Sciatic nerve (tissue), 2 donors: ENCODE results near the gene ZC3H13. TPM values are rescaled to one million over a fixed set of nuclear protein-coding genes. Genes with fewer than 3 reads are reported as not detected.

Source experiments
- ATAC-seq: fragments of 200-7000 bp; cut with Tn5 transposase; one replicate; pipeline ENCODE4 v1.9.1; 2020; ENCODE audit warnings: mild to moderate bottlenecking, moderate library complexity
- DNase-seq: peaks from one replicate; pipeline ENCODE4 v3.0.0-alpha.2; 2020; ENCODE audit warnings: low spot score
- intact Hi-C: fragments of 100-400 bp; cut with DNase I; formaldehyde crosslinking; loops from one replicate; pipeline ENCODE4 v1.14.2; 2022
- total RNA-seq: library from RNA; stranded (reverse); fragmentation: NEBNext Ultra II Directional; extraction: Animal tissue kit (Norgen Biotek cat#: 25700); gene quantifications from one replicate; pipeline ENCODE4 v1.2.1, GENCODE V29; 2021
- donor health status: DM: no; HTN: no; CAD: no.
- donor health status: DM: no; HTN: no; CAD: no.

The ZC3H13 gene
- total RNA-seq, 1 donor from 2014 or later, result 74.1 TPM

DNA sequence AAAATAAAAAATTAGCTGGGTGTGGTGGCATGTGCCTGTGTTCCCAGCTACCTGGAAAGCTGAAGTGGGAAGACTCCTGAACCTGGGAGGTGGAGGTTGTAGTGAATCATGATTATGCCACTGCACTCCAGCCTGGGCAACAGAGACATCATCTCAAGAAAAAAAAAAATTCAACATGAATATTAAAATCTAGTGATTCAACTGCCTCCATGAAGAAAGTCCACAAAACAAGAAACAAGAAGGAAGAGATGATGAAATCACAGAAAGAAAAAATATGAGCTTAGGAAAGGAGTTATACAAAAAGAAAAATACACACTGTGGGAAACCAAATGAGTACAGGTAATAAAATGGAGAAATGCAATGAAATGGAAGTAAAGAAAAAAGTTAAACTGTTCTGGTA lies 101.4 kb downstream of the ZC3H13 start:
- ATAC-seq, result no peak
- intact Hi-C loops, result no loop called here
- no peak for DNase-seq

DNA sequence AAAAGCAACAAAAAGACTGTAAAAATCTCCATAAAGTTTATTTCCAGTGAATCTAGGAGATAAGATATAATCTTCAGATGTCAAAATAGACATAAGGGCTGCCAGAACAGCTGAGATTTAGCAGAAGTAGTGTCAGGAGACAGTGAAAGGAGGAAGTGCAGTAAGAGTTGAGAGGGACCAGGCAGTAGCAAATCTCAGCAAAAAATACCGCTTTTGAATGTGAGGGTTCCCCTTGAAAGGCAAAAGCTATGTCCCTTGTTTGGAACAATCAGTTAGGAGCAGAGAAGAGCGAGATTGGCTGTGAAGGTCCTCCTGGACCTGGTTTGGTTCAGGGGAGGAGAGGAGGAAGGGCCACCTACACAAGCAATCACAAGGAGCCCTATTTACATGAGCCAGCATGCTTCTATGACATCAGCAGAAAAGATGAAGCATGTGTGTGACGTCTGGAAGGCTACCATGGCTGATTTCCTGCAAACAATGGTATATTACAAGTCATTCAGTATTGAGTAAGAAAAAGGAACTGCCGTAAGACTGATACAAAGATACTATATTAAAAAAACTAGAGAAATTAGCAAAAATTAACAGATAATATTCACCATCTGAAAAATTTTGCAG lies 102.1 kb downstream of the ZC3H13 start:
- ATAC-seq (peak; percentile 73), DNase-seq (no peak)
- intact Hi-C loops, result no loop called here

DNA sequence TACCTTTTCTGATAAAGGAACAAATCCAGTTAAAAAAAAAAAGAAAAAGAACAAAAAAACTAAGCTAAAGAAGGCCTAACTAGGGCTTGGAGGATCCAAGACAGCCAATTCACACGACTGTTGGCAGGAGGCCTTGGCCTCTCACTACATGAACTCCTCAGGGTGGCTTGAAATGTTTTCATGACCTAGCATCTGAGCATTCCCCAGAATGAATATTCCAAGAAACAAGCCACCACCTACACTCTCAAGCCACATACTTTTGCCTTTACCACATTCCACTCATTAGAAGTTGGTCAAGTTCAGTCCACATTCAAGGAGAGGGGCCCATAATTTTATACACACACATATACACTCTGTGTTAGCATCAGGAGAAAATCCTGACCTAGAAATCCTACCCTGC lies 103.4 kb downstream of the ZC3H13 start:
- DNase-seq (no peak), ATAC-seq (peak; percentile 76)
- intact Hi-C loops, result loop anchor here (1.0 kb wide), 1 partner anchor 9 kb away; no protein-coding TSS in a partner anchor

DNA sequence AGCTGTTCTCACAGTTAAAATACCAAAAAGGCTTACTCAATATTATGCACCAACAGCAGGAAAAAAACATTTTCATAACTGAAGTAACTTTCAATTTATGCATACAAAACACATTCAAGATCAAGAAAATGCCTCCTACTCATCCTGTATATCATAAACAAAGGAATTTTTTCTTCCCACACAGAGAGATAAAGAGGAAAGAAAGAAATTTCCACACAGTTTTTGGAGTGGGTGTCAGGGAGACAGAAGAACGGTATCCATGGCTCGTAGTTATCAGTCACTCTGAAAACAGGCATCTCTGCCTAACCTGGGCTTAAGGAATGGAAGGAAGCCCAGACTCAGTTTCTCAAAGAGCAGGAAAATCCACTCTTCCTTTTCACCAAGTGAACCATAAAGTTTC lies 108.6 kb downstream of the ZC3H13 start:
- DNase-seq, result no peak
- ATAC-seq, result no peak
- intact Hi-C loops, result no loop called here

DNA sequence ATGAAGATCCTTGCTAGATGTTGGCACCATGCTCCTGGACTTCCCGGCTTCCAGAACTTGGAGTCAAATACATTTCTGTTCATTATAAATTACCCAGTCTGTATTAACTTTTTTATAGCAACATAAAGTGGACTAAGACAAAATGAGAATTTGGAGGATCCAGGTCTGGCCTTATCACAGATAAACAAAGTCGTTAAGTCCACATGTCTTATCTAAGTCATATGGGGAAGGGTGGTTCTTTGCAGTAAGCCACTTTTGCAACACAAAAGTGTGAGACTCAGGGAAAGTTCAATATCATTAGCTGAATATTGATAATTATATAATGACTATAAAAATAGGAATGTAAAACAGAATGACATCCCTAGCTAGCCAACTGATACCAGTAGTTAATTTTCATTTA lies 109.4 kb downstream of the ZC3H13 start:
- DNase-seq (no peak), ATAC-seq (no peak)
- intact Hi-C loops, result no loop called here

DNA sequence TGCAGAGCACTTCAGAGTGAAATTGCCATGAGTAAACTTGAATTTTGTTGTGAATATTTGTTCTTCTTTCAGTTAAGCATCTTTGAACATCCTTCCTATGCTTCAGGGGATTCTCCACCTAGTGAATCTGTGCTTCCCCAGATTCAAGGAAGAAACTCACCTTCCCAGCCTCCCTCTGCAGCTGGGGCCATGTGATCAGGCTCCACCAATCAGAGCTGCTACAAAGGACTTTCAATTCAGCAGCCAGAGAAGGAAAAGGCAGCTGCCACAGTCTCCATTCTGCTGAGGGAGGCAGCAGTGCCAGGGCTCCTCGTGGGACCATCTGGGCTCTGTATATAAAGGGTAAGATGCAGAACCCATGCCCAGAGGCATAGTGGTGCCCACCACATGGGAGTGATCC lies 111.3 kb downstream of the ZC3H13 start:
- DNase-seq, result no peak
- intact Hi-C loops, result no loop called here
- ATAC-seq, result no peak

DNA sequence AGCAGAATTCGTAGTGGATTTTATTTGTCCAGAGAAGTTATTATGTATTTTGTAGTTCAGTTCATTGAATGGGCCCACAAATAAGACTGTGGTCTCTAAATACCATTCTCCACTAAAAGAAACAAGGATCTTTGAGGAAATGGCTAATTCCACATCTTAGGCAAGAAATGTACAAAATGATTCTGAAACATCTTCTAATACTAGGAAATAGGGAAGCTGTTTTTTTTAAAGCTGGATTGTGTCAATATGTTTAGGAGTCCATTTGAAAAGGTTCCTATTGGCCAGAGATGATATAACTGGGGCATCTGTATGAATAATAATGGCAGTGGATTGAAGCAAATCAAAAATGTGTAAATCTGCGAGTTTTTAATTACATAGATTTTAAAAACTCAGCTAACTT lies 112.5 kb downstream of the ZC3H13 start:
- intact Hi-C loops, result no loop called here
- no peak for DNase-seq
- ATAC-seq, result no peak

DNA sequence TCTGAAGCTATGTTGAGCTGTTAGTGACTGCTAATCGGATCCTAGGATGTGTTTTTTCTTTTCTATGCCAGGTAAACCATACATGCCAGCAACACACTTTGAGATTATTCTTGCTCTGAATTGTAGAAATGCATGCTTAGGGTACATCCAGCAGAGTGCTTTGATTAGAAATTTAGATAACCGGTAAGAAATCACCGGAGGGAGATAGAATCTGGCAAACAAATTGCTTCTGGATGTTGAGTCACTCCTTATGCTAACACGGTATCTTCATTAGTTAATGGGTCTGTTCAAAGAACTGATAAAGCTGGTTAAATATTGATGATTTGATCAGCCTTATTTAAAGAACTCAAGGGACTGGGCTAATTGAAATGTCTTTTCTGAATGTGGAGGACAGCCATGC lies 115.9 kb downstream of the ZC3H13 start:
- no peak for ATAC-seq
- intact Hi-C loops, result no loop called here
- no peak for DNase-seq

DNA sequence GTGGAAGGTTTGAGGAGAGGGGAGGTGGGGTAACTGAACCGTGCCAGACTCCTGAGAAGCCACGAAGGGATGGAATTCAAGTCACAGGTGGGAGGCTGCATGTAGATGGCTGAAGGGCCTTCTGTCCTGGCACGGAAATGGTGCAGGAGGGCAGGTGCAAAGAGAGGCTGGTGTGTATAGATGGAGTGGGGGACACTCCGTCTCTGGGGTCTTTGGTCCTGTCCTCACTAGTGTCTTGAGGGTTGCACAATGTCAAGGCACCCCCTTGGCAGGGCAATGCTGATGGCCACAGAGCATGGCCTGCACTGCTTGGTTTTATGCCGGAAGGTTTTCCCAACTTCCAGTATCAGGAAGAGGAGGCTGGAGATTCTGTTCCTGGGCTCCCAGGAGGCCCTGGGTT lies 118.3 kb downstream of the ZC3H13 start:
- intact Hi-C loops, result no loop called here
- ATAC-seq (no peak), DNase-seq (no peak)

DNA sequence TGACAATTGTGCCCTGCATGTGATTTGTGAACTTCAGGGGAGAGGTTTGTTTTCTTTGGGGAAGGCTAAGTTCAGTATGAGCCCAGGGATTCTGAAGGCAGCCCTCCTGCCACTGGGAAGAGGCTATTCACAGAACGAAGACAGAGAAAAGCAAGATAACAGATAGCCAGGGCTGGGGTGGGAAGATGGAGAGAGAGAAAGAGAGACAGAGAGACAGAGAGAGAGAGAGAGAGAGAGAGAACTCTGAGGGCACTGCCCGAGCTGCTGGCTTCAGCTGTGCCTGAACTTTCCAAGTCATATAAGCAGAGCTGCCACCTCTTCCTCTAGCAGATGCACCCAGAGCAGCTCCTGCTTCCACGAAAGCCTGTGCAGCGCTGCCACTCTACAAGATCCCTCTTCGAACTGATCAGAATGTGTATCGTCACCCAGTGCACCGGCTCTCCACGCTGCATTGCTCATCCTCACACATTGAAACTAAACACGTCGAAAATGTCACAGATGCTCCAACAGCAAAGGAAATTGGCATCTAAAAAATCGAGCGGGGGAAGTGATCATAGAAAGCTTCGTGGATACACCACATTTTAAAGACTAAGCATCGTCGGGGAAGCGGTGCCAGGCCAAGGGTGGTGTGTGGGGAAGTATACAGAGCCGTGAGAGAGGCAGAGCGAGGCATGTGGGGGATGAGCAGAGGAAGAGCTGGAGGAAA lies 119.2 kb downstream of the ZC3H13 start:
- intact Hi-C loops, result no loop called here
- ATAC-seq, result no peak
- DNase-seq, result no peak

DNA sequence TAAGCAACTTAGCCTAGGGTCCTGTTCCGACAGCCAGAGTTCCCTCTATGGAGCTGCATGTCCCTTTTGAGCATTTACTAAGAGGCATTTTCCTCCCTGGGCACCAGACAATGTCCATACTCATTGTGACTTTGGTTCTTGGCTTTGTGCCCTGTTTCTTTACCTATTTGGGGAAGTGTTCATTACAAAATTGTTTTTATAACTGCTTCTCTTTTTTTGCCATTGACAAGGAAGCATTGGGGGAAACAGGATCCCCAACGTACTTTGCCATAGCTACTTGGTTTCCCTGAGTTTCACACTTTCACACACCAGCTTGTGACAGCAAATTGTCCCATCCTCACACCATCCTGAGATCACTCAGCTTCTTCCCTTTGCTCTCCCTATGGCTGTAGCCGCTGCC lies 119.9 kb downstream of the ZC3H13 start:
- peak; percentile 22 for ATAC-seq
- DNase-seq, result no peak
- intact Hi-C loops, result no loop called here

DNA sequence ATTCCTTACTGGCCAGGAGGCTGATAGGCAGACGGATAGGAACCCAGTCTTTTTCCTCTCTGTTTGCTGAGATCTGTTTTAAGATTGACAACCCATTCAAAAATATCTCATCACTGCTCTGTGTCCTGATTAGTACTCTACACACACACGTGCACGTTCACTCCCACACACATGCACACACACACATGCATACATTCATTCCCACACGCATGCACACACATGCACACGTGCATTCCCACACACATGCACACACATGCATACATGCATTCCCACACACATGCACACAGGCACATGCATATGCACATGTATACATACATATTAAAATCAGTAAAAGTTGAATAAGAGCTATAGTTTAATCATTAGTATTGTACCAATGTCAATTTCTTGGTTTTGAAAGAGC lies 120.4 kb downstream of the ZC3H13 start:
- intact Hi-C loops, result no loop called here
- DNase-seq, result no peak

DNA sequence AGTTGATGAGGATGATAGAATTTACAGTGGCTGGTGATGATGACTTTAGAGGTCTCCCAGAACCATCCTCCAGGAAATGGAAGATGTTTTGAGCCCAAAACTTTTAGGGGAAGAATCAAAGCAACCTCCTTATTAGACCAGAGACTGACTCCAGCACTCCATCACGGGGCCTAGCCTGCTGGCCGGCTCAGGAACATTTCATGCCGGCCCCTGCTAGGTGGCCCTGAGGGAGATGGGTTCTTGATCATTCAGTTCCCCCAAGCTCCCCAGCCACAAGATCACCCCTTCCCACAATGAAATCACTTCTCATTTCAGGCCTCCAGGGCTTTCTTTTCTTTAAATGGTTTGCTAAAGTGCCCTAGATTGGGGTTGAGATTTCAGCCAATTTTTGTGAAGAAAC lies 121.3 kb downstream of the ZC3H13 start:
- ATAC-seq (no peak), DNase-seq (no peak)
- intact Hi-C loops, result no loop called here

More for the DNA sequence above, 120.4 kb downstream of the ZC3H13 start:
- no peak for ATAC-seq

DNA sequence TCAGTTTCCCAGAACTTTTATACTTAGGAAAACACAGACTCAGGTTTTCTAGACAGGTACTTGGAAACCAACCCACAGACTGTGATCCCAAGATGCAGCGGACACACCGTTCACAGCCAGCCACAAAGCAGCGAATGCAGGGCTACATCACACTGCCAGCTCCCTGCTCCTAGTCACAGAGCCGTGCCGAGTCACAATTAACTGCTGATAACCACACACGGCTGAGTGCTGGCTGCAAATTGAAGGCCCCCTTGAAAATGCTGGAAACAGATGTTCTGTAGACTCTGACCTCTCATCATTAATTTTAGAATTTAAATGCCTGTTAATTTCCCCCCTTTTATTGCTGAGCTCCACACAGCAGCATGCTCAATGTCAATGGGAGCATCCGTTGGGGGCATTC lies 122.4 kb downstream of the ZC3H13 start:
- no peak for DNase-seq
- intact Hi-C loops, result no loop called here
- no peak for ATAC-seq

DNA sequence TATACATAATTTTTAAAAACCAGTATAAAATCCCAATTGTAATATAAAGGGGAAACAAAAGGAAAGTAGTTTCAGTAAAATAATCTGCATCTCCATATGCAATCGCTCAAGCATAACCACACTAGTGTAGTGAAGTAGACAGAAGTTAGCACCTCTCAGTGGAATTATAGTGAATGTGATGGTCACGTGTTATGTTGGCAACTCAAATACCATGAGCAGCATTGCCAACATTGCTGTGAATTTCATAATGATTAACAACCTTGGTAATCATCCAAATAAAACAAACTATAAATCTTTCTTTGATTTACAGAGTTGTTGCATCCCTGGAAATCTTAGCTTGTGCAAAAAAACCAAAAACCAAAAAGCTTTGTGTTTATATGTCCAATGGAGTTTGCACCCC lies 123.7 kb downstream of the ZC3H13 start:
- ATAC-seq, result no peak
- intact Hi-C loops, result no loop called here
- DNase-seq, result no peak

DNA sequence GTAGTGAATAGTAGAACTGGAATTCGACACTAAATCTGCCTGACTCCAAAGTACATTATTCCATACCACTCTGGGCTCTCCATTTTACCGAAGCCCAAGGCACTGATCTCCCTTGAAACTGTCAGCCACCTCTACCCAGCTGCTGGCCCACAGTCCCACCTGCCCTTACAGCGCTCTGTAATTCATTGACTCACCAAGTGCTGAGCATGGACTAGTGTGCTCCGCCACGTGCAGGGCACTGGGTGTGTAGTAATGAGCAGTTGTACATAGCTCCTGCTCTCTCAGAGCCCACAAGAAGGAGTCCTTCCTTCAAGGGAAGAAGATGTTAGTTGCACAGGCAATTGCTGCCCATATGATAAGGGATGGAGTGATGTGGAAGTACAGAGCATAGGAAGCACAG lies 124.4 kb downstream of the ZC3H13 start:
- DNase-seq (no peak), ATAC-seq (no peak)
- intact Hi-C loops, result no loop called here

DNA sequence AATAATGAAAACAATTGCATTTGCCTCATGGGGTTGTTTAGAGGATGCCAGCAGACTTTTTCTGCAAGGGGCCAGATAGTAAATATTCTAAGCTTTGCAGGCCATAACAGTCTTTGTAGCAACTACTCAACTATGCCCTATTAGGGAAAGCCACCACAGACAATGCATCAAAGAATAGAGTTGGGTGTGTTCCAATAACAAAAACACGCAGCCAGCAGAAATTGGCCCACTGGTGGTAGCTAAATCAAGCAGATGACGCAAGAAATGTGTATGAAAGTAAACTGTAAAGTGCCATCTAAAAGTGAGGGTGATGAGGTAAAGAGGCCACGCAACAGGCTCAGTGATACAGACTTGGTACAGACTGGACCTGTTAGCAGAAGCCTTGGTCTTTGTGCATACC lies 125.8 kb downstream of the ZC3H13 start:
- intact Hi-C loops, result no loop called here
- ATAC-seq, result no peak
- DNase-seq, result no peak

DNA sequence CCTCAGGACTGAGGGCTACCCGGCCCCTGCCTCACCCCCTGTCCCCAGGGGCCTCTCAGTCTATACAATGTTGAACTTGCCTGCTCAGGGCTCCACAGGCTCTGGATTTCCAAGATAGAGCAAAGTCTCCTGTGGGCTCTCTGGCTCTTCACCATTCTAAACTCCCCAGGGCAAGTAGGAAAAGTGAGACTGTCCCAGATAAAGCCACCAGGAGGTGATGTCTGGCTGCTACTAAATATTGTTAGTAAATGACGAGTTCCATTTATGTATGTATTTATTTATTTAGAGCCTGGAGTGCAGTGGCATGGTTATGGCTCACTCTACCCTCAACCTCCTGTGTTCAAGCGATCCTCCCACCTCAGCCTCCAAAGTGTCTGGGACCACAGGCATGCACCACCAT lies 127.4 kb downstream of the ZC3H13 start:
- intact Hi-C loops, result no loop called here
- no peak for ATAC-seq
- no peak for DNase-seq

DNA sequence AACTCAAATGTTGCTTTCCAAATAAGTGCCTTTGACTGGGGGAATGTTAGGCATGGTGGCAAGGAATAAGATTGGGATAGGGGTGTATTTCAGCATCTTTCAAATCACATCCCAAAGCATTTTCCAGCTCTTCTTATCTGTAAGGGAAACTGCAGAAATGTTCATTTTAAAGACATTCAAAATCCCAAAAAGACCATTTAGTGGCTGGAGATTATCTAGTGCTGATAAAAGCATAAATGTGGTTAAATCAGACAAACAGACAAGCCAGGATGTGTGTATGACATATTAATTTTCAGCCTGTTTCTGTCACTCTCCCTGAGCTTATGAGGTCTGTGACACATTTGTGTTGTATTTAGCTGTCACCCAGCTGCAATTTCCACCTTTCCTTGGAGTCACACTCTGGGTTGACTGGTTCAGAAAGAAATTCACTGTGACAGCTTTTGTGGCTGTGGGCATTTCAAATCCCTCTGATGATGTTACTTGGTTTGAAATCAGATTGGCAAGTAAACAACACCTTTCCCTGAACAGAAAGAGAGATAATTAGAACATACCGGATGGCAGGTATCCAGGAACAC lies 131.3 kb downstream of the ZC3H13 start:
- intact Hi-C loops, result no loop called here
- ATAC-seq (no peak), DNase-seq (no peak)

DNA sequence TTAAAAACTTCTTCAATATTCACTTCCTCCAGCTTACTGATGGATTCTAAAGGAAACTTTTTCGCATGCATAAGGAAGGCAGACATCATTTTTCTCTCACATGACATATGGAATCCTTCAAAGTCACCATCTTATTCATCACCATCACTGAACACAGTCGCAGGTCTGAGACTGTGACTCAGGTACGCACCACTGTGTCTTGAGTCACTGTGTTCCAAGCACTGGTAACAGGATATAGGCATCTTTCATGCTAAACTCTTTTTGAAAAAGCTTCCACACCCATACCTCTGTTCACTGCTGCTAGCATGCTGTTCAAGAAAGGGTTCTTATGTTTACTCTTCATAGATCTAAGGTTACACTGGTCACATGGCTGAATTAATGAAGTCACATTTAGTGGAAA lies 133.9 kb downstream of the ZC3H13 start:
- ATAC-seq, result no peak
- no peak for DNase-seq
- intact Hi-C loops, result no loop called here

DNA sequence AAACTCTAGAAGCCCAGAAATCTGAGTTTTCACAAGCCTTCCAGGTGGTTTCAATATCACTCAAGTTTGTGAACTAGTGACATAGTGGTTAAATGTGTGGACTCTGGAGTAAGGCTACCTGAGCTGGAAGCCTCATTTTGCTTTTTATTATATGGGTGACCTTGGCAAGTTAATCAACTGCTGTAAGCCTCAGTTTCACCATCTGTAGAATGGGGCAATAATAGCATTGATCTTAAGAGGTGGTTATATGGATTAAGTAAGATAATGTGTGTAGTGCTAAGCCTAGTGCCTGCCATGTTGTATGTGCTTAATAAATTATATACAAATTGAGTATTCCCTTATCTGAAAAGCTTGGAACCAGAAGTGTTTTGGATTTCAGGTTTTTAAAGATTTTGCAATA lies 135.5 kb downstream of the ZC3H13 start:
- DNase-seq (no peak), ATAC-seq (no peak)
- intact Hi-C loops, result no loop called here
